GM11168 (cell line): ENCODE measurements around the gene ADAD1.
"Not testable (repeated sequence)": the region's sequence is repeated elsewhere in the genome, so short reads cannot be mapped to it uniquely, and the experiment has no call there.

Source experiments
- in situ Hi-C: fragments of 300-500 bp; cut with MboI; formaldehyde crosslinking; loops from one replicate; pipeline ENCODE4 v1.12.0; 2022; ENCODE audit warnings: low sequenced_read_pairs; ENCODE audit not compliant: unreplicated experiment

ADAD1 gene

GRCh38 chr4:122378711-122379110 is at the start of gene ADAD1:
Gene ADAD1 (plus strand): TSS chr4:122379011. CDS start chr4:122380070, 1,059 bp downstream.
- in situ Hi-C loops, result no loop called here

- in situ Hi-C loops, result no loop called here
Observed at GRCh38 chr4:122329876-122330565, 48.8 kb upstream of the ADAD1 start.

- in situ Hi-C loops, result no loop called here
Observed at GRCh38 chr4:122331195-122331594, 47.6 kb upstream of the ADAD1 start.

- in situ Hi-C loops, result no loop called here
Observed at GRCh38 chr4:122334828-122335227, 44.0 kb upstream of the ADAD1 start.

- in situ Hi-C loops, result no loop called here
Observed at GRCh38 chr4:122341886-122342285, 36.9 kb upstream of the ADAD1 start.

- in situ Hi-C loops, result no loop called here
Observed at GRCh38 chr4:122346036-122346435, 32.8 kb upstream of the ADAD1 start.

- in situ Hi-C loops, result no loop called here
Observed at GRCh38 chr4:122346503-122346902, 32.3 kb upstream of the ADAD1 start.

- in situ Hi-C loops, result no loop called here
Observed at GRCh38 chr4:122356317-122356808, 22.4 kb upstream of the ADAD1 start.

- in situ Hi-C loops, result no loop called here
Observed at GRCh38 chr4:122360754-122361153, 18.1 kb upstream of the ADAD1 start.

- in situ Hi-C loops, result no loop called here
Observed at GRCh38 chr4:122364700-122365404, 14.0 kb upstream of the ADAD1 start.

GRCh38 chr4:122368786-122369185 is 10.0 kb upstream of the ADAD1 start:
- in situ Hi-C loops, result not testable (repeated sequence)

GRCh38 chr4:122377352-122377751 is 1.5 kb upstream of the ADAD1 start:
- in situ Hi-C loops, result no loop called here

GRCh38 chr4:122379239-122379638 is 428 bp downstream of the ADAD1 start:
- in situ Hi-C loops, result no loop called here

GRCh38 chr4:122383341-122383740 is 4.5 kb downstream of the ADAD1 start:
- in situ Hi-C loops, result no loop called here

- in situ Hi-C loops, result no loop called here
Observed at GRCh38 chr4:122384245-122384644, 5.4 kb downstream of the ADAD1 start.

GRCh38 chr4:122393276-122393675 is 14.5 kb downstream of the ADAD1 start:
- in situ Hi-C loops, result no loop called here

GRCh38 chr4:122403861-122404260 is 25.1 kb downstream of the ADAD1 start:
- in situ Hi-C loops, result no loop called here

- in situ Hi-C loops, result no loop called here
Observed at GRCh38 chr4:122412547-122412946, 33.7 kb downstream of the ADAD1 start.

GRCh38 chr4:122423246-122423645 is 44.4 kb downstream of the ADAD1 start:
- in situ Hi-C loops, result no loop called here

GRCh38 chr4:122431351-122431750 is 52.5 kb downstream of the ADAD1 start:
- in situ Hi-C loops, result no loop called here

- in situ Hi-C loops, result no loop called here
Observed at GRCh38 chr4:122434285-122434684, 55.5 kb downstream of the ADAD1 start.

GRCh38 chr4:122450847-122451246 is 72.0 kb downstream of the ADAD1 start:
- in situ Hi-C loops, result no loop called here
